NCI-H2107 (cell line): ENCODE measurements around the gene TCERG1L.

Experiments
- DNase-seq: peaks from one replicate; lab custom pipeline; 2025; lab: John Stamatoyannopoulos, UW

TCERG1L gene

GRCh38 chr10:131270461-131271190 is 40.9 kb downstream of the TCERG1L start:
- DNase-seq = no peak

GRCh38 chr10:131269776-131270460 is 41.6 kb downstream of the TCERG1L start:
- DNase-seq = no peak

GRCh38 chr10:131267814-131268095 is 43.8 kb downstream of the TCERG1L start:
- no peak for DNase-seq

- DNase-seq = no peak
Observed at GRCh38 chr10:131266936-131267813, 44.3 kb downstream of the TCERG1L start.

- DNase-seq = no peak
Observed at GRCh38 chr10:131264110-131264788, 47.3 kb downstream of the TCERG1L start.

GRCh38 chr10:131261890-131262475 is 49.5 kb downstream of the TCERG1L start:
- DNase-seq = no peak

- DNase-seq = no peak
Observed at GRCh38 chr10:131260452-131261211, 50.9 kb downstream of the TCERG1L start.

GRCh38 chr10:131260031-131260430 is 51.5 kb downstream of the TCERG1L start:
- no peak for DNase-seq

- no peak for DNase-seq
Observed at GRCh38 chr10:131259535-131259934, 52.0 kb downstream of the TCERG1L start.

GRCh38 chr10:131258256-131258655 is 53.3 kb downstream of the TCERG1L start:
- no peak for DNase-seq

GRCh38 chr10:131257027-131257426 is 54.5 kb downstream of the TCERG1L start:
- no peak for DNase-seq

GRCh38 chr10:131254859-131255252 is 56.7 kb downstream of the TCERG1L start:
- DNase-seq = no peak

GRCh38 chr10:131253931-131254858 is 57.3 kb downstream of the TCERG1L start:
- DNase-seq = no peak

- DNase-seq = no peak
Observed at GRCh38 chr10:131252567-131253276, 58.8 kb downstream of the TCERG1L start.

- DNase-seq = no peak
Observed at GRCh38 chr10:131251146-131251541, 60.4 kb downstream of the TCERG1L start.

GRCh38 chr10:131250454-131251145 is 60.9 kb downstream of the TCERG1L start:
- no peak for DNase-seq

- DNase-seq = no peak
Observed at GRCh38 chr10:131249955-131250344, 61.6 kb downstream of the TCERG1L start.

GRCh38 chr10:131249238-131249954 is 62.1 kb downstream of the TCERG1L start:
- DNase-seq = no peak
